Ishikawa (cell line): Measurements from ENCODE around the gene CSNK1G1.

ENCODE experiments used
- CEBPB ChIP-seq: IDR thresholded peaks from 2 replicates; pipeline ENCODE4 v1.6.1; 2012
- CREB1 ChIP-seq: IDR thresholded peaks from 2 replicates; pipeline ENCODE4 v1.6.1; 2012; ENCODE audit warnings: low read depth
- EGR1 ChIP-seq: IDR thresholded peaks from 2 replicates; pipeline ENCODE4 v1.6.1; 2012
- EP300 ChIP-seq: IDR thresholded peaks from 2 replicates; pipeline ENCODE4 v1.6.1; 2012; ENCODE audit warnings: borderline replicate concordance
- FOXM1 ChIP-seq: IDR thresholded peaks from 2 replicates; pipeline ENCODE4 v1.6.1; 2012; ENCODE audit warnings: low read depth, borderline replicate concordance
- MAX ChIP-seq: IDR thresholded peaks from 2 replicates; pipeline ENCODE4 v1.6.1; 2012
- RAD21 ChIP-seq: IDR thresholded peaks from 2 replicates; pipeline ENCODE4 v1.6.1; 2012; ENCODE audit warnings: low read depth
- REST ChIP-seq: IDR thresholded peaks from 2 replicates; pipeline ENCODE4 v1.6.1; 2012; ENCODE audit warnings: low read depth, mild to moderate bottlenecking
- TAF1 ChIP-seq: IDR thresholded peaks from 2 replicates; pipeline ENCODE4 v1.6.1; 2012; ENCODE audit warnings: low read depth, mild to moderate bottlenecking
- TCF12 ChIP-seq: IDR thresholded peaks from 2 replicates; pipeline ENCODE4 v1.6.1; 2012; ENCODE audit warnings: low read depth
- TEAD4 ChIP-seq: IDR thresholded peaks from 2 replicates; pipeline ENCODE4 v1.6.1; 2012
- USF1 ChIP-seq: IDR thresholded peaks from 2 replicates; pipeline ENCODE4 v1.6.1; 2012
- YY1 ChIP-seq: IDR thresholded peaks from 2 replicates; pipeline ENCODE4 v1.6.1; 2012; ENCODE audit warnings: low read depth
- ZBTB7A ChIP-seq: IDR thresholded peaks from 2 replicates; pipeline ENCODE4 v1.6.1; 2012; ENCODE audit warnings: low read depth

- TF ChIP-seq YY1: no peak
- TF ChIP-seq CEBPB: no peak
- TF ChIP-seq USF1: no peak
- TF ChIP-seq CREB1: no peak
- no peak for TF ChIP-seq EP300
- TF ChIP-seq TEAD4: no peak
- TF ChIP-seq FOXM1: no peak
- TF ChIP-seq EGR1: no peak
- no peak for TF ChIP-seq REST
- TF ChIP-seq MAX: no peak
- no peak for TF ChIP-seq TAF1
- TF ChIP-seq RAD21: no peak
- TF ChIP-seq ZBTB7A: no peak
- no peak for TF ChIP-seq TCF12
These were observed 207.4 kb downstream of the CSNK1G1 start for GRCh38 chr15:64148581-64148980.
